DOHH2 (cell line): ENCODE measurements around the gene BTRC.
A peak's percentile ranks its signal among the peaks of the same experiment; 100 is the strongest.
"Not testable (repeated sequence)": the region's sequence is repeated elsewhere in the genome, so short reads cannot be mapped to it uniquely, and the experiment has no call there.

Experiments
- H3F3A ChIP-seq: fragments of 200-600 bp; sonication (generic), shearing (Covaris generic); 2 replicates; pipeline ENCODE4 v1.6.0; 2016; ENCODE audit warnings: antibody characterized with exemption, mild to moderate bottlenecking; ENCODE audit not compliant: control insufficient read depth, insufficient read depth
- H3K27ac ChIP-seq: fragments of 200-600 bp; sonication (generic); 2 replicates; pipeline ENCODE4 v1.5.1; 2014; ENCODE audit warnings: low read depth, mild to moderate bottlenecking, low read length, moderate library complexity
- H3K27me3 ChIP-seq: fragments of 200-600 bp; sonication (generic); 2 replicates; pipeline ENCODE4 v1.6.1; 2014; ENCODE audit warnings: mild to moderate bottlenecking, low read length, mixed read lengths; ENCODE audit not compliant: control insufficient read depth
- H3K36me3 ChIP-seq: fragments of 200-600 bp; sonication (generic); 2 replicates; pipeline ENCODE4 v1.6.1; 2014; ENCODE audit warnings: mild to moderate bottlenecking, low read length, moderate library complexity, mixed read lengths; ENCODE audit not compliant: control insufficient read depth
- H3K4me1 ChIP-seq: fragments of 200-600 bp; sonication (generic); 2 replicates; pipeline ENCODE4 v1.6.1; 2014; ENCODE audit warnings: mild to moderate bottlenecking, low read length, mixed read lengths; ENCODE audit not compliant: control insufficient read depth
- H3K4me2 ChIP-seq: fragments of 200-600 bp; sonication (generic); 2 replicates; pipeline ENCODE4 v1.6.0; 2014; ENCODE audit warnings: mild to moderate bottlenecking, low read length, moderate library complexity
- H3K4me3 ChIP-seq: fragments of 200-600 bp; sonication (generic); 2 replicates; pipeline ENCODE4 v1.5.1; 2014; ENCODE audit warnings: mild to moderate bottlenecking, low read length, mixed read lengths
- H3K79me2 ChIP-seq: fragments of 200-600 bp; sonication (generic); 2 replicates; pipeline ENCODE4 v1.6.1; 2014; ENCODE audit warnings: mild to moderate bottlenecking, low read length, mixed read lengths; ENCODE audit not compliant: control insufficient read depth
- H3K9me2 ChIP-seq: fragments of 200-600 bp; sonication (generic); replicated peaks from 2 replicates; pipeline ENCODE4 v1.6.1; 2014; ENCODE audit warnings: mild to moderate bottlenecking, low read length, mixed read lengths; ENCODE audit not compliant: control insufficient read depth
- H3K9me3 ChIP-seq: fragments of 200-600 bp; sonication (generic); 2 replicates; pipeline ENCODE4 v1.6.1; 2014; ENCODE audit warnings: antibody characterized with exemption, low read length, mixed read lengths; ENCODE audit not compliant: control insufficient read depth, insufficient read depth
- H4K20me1 ChIP-seq: fragments of 200-600 bp; sonication (generic); 2 replicates; pipeline ENCODE4 v1.6.0; 2014; ENCODE audit warnings: low read depth, mild to moderate bottlenecking, antibody characterized with exemption, low read length, moderate library complexity; ENCODE audit not compliant: control insufficient read depth, insufficient read depth
- EZH2phosphoT487 ChIP-seq: fragments of 200-600 bp; sonication (generic); IDR thresholded peaks from 2 replicates; pipeline ENCODE4 v1.6.1; 2017; ENCODE audit warnings: borderline replicate concordance, mild to moderate bottlenecking, antibody characterized with exemption, low read length, moderate library complexity, mixed read lengths
- TF ChIP-seq, protein P1 (sequence below): fragments of 200-600 bp; sonication (generic); IDR thresholded peaks from one replicate; pipeline ENCODE4 v1.5.1; 2014; ENCODE audit warnings: antibody characterized with exemption, mild to moderate bottlenecking, low read depth, low read length; ENCODE audit not compliant: poor library complexity, severe bottlenecking

The BTRC gene

DNA sequence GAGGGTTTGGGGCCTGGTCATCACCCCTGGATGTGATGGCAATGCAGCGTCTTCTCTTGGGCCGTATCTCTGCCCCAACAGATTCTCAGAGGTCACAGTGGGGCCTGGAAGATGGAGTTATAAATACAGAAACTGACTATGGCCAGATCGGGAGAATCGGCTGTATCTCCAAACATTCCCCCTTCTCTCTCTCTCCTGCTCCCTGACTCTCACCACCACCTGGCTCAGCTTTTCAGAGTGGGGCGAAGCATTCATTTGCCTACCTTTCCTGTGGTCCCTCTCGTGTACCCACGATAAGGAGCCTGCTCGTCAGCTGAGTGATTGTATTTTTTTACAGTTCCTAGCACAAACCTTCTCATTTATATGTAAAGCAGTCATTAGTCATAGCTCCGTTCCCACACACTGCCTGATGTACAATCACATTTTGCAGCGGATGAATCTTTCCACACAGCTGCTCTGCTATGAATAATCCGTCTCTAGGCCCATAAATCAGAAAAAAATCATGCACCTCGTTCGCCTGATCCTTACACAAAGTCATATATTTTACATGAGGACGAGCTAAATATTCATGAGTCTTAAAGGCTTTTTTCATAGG is 23.2 kb upstream of the BTRC start:
- Histone ChIP-seq H3K79me2 (no peaks in the 10 kb centered on the region), H3K9me3 (peaks cover 5% of the 10 kb centered on the region), H3K4me2 (peak overlapping the region; percentile 86), H3K9me2 (no peaks in the 10 kb centered on the region), H3K4me3 (peak overlapping the region; percentile 69), H3K4me1 (peaks cover 37% of the 10 kb centered on the region), H3K27me3 (no peaks in the 10 kb centered on the region), H3K27ac (peak overlapping the region; percentile 91), H4K20me1 (no peaks in the 10 kb centered on the region), H3K36me3 (no peaks in the 10 kb centered on the region), H3F3A (peaks cover 12% of the 10 kb centered on the region)
- TF ChIP-seq, protein P1, sequence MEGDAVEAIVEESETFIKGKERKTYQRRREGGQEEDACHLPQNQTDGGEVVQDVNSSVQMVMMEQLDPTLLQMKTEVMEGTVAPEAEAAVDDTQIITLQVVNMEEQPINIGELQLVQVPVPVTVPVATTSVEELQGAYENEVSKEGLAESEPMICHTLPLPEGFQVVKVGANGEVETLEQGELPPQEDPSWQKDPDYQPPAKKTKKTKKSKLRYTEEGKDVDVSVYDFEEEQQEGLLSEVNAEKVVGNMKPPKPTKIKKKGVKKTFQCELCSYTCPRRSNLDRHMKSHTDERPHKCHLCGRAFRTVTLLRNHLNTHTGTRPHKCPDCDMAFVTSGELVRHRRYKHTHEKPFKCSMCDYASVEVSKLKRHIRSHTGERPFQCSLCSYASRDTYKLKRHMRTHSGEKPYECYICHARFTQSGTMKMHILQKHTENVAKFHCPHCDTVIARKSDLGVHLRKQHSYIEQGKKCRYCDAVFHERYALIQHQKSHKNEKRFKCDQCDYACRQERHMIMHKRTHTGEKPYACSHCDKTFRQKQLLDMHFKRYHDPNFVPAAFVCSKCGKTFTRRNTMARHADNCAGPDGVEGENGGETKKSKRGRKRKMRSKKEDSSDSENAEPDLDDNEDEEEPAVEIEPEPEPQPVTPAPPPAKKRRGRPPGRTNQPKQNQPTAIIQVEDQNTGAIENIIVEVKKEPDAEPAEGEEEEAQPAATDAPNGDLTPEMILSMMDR = no peak
- TF ChIP-seq EZH2phosphoT487 = no peak

DNA sequence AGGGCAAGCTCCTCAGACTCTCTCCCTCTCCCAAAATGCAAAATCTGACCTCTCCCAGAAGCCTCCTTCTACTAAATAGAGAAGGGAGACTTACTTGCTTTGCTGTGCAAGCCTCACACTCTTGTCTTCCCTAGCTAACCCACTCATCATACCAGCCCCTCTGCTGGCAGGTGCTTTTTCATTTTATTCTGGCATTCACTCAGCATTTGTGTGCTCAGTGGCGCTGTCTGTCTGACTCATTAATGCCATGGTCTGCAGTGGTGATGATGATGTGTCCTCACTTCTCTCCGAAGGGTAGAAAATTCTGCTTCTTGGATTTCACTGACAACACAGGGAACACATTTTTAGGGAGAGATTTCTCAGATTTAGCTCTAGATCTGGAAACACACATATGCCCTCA is 22.0 kb upstream of the BTRC start:
- TF ChIP-seq, protein P1 = no peak
- no peak for TF ChIP-seq EZH2phosphoT487
- Histone ChIP-seq H3F3A (peaks cover 12% of the 10 kb centered on the region), H3K9me2 (no peaks in the 10 kb centered on the region), H3K9me3 (peaks cover 5% of the 10 kb centered on the region), H3K36me3 (no peaks in the 10 kb centered on the region), H3K4me2 (peak overlapping the region; percentile 86), H3K4me1 (peaks cover 37% of the 10 kb centered on the region), H4K20me1 (no peaks in the 10 kb centered on the region), H3K27ac (peak overlapping the region; percentile 91), H3K4me3 (peak overlapping the region; percentile 69), H3K27me3 (no peaks in the 10 kb centered on the region), H3K79me2 (no peaks in the 10 kb centered on the region)

DNA sequence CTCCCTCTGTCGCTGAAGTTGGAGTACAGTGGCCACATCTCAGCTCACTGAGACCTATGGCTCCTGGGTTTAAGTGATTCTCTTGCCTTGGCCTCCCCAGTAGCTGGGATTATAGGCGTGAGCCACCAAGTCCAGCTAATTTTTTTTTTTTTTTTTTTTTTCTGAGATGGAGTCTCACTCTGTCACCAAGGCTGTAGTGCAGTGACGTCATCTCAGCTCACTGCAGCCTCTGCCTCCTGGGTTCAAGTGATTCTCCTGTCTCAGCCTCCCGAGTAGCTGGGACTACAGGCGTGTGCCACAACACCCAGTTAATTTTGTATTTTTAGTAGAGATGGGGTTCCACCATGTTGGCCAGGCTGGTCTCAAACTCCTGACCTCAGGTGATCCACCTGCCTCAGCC is 19.7 kb upstream of the BTRC start:
- not testable (repeated sequence) for H3K27me3 ChIP-seq, H3K4me3 ChIP-seq, H3K4me2 ChIP-seq, H3K9me3 ChIP-seq, H4K20me1 ChIP-seq, H3K9me2 ChIP-seq, H3K27ac ChIP-seq, H3K36me3 ChIP-seq, H3K79me2 ChIP-seq
- Histone ChIP-seq H3F3A (peaks cover 12% of the 10 kb centered on the region), H3K4me1 (peaks cover 37% of the 10 kb centered on the region)

DNA sequence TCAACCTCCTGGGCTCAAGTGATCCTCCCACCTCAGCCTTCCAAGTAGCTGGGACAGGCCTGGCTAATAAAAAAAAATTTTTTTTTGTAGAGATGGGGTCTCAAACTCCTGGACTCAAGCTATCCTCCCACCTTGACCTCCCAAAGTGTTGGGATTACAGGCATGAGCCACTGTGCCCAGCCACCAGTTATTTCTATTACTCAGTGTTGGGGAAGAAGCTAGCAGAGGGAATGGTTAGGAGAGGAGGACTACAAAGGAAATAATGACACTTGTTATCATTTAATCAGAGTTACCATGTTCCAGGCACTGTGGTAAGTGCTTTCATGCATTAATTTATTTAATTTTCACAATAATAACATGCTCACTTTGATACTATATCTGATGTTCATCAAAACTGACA is 17.6 kb upstream of the BTRC start:
- no peak overlapping the region for H3K4me3 ChIP-seq
- no peaks in the 10 kb centered on the region for H3K36me3 ChIP-seq
- H3K9me2 ChIP-seq = no peaks in the 10 kb centered on the region
- no peak overlapping the region for H3K4me2 ChIP-seq
- TF ChIP-seq, protein P1 = no peak
- TF ChIP-seq EZH2phosphoT487 = no peak
- peaks cover 8% of the 10 kb centered on the region for H3F3A ChIP-seq
- no peaks in the 10 kb centered on the region for H4K20me1 ChIP-seq
- H3K79me2 ChIP-seq = no peaks in the 10 kb centered on the region
- H3K27me3 ChIP-seq = no peaks in the 10 kb centered on the region
- H3K27ac ChIP-seq = no peak overlapping the region
- H3K4me1 ChIP-seq = peaks cover 18% of the 10 kb centered on the region
- H3K9me3 ChIP-seq = no peaks in the 10 kb centered on the region
